Measurements from ENCODE around the gene ABO. TPM values are rescaled to one million over a fixed set of nuclear protein-coding genes. Genes with fewer than 3 reads are reported as not detected.

ABO gene
- total RNA-seq, 1 experiment from 2014 or later = 0.96 TPM

- Histone ChIP-seq H4K20me1 (ENCODE audit: insufficient read depth) (no peaks in the 10 kb centered on the region), H3K79me2 (ENCODE audit: low read depth) (no peaks in the 10 kb centered on the region), H3K4me1 (replicated peaks; ENCODE audit: insufficient read depth) (no peaks in the 10 kb centered on the region), H3F3A (ENCODE audit: insufficient read depth, low read depth) (no peaks in the 10 kb centered on the region; the same call in 1 of the 2 replicates), H3K9me2 (ENCODE audit: insufficient read depth) (no peaks in the 10 kb centered on the region), H3K9me3 (ENCODE audit: insufficient read depth, low read depth) (peaks cover 8% of the 10 kb centered on the region; the same call in 1 of the 2 replicates), H3K4me2 (no peak overlapping the region), H3K4me3 (no peak overlapping the region), H3K27ac (no peak overlapping the region), H3K36me3 (ENCODE audit: low read depth) (no peaks in the 10 kb centered on the region), H3K27me3 (ENCODE audit: insufficient read depth, low read depth) (peaks cover 76% of the 10 kb centered on the region), H2AFZ (no peak overlapping the region)
- no peak for DNase-seq
- CTCF ChIA-PET = no interaction called here
- no TSS peak for BruUV-seq (replicated peaks)
- POLR2A ChIA-PET (ENCODE audit: unreplicated experiment) = no interaction called here
- intact Hi-C loops (cut with micrococcal nuclease; ENCODE audit: unreplicated experiment) = no loop called here
- TF ChIP-seq CTCF (conservative IDR thresholded peaks at IDR 0.05) = no peak
- TF ChIP-seq EZH2 (IDR thresholded peaks at IDR 0.05; ENCODE audit: low read depth) = no peak
Measured at GRCh38 chr9:133294257-133294656, 19.3 kb upstream of the ABO start.

GRCh38 chr9:133290751-133291302 is 15.8 kb upstream of the ABO start:
- peaks cover 51% of the 10 kb centered on the region for H3K27me3 ChIP-seq (ENCODE audit: insufficient read depth, low read depth)
- H3K27ac ChIP-seq = no peak overlapping the region
- TF ChIP-seq CTCF (conservative IDR thresholded peaks at IDR 0.05) (no peak), EZH2 (IDR thresholded peaks at IDR 0.05; ENCODE audit: low read depth) (no peak)
- H2AFZ ChIP-seq = no peak overlapping the region
- no peak overlapping the region for H3K4me3 ChIP-seq
- no peaks in the 10 kb centered on the region for H3K4me1 ChIP-seq (replicated peaks; ENCODE audit: insufficient read depth)
- peaks cover 5% of the 10 kb centered on the region; the same call in 1 of the 2 replicates for H3F3A ChIP-seq (ENCODE audit: insufficient read depth, low read depth)
- intact Hi-C loops (cut with micrococcal nuclease; ENCODE audit: unreplicated experiment) = no loop called here
- no peaks in the 10 kb centered on the region for H3K36me3 ChIP-seq (ENCODE audit: low read depth)
- POLR2A ChIA-PET (ENCODE audit: unreplicated experiment) = no interaction called here
- H3K9me2 ChIP-seq (ENCODE audit: insufficient read depth) = no peaks in the 10 kb centered on the region
- no peak for DNase-seq
- CTCF ChIA-PET = no interaction called here
- no peaks in the 10 kb centered on the region for H4K20me1 ChIP-seq (ENCODE audit: insufficient read depth)
- H3K79me2 ChIP-seq (ENCODE audit: low read depth) = no peaks in the 10 kb centered on the region
- peaks cover 13% of the 10 kb centered on the region; the same call in 1 of the 2 replicates for H3K9me3 ChIP-seq (ENCODE audit: insufficient read depth, low read depth)
- no TSS peak for BruUV-seq (replicated peaks)
- H3K4me2 ChIP-seq = no peak overlapping the region

- H2AFZ ChIP-seq = no peak overlapping the region
- no peaks in the 10 kb centered on the region for H4K20me1 ChIP-seq (ENCODE audit: insufficient read depth)
- DNase-seq = no peak
- no TSS peak for BruUV-seq (replicated peaks)
- H3K4me2 ChIP-seq = no peak overlapping the region
- peaks cover 13% of the 10 kb centered on the region; the same call in 1 of the 2 replicates for H3K9me3 ChIP-seq (ENCODE audit: insufficient read depth, low read depth)
- intact Hi-C loops (cut with micrococcal nuclease; ENCODE audit: unreplicated experiment) = no loop called here
- H3K9me2 ChIP-seq (ENCODE audit: insufficient read depth) = no peaks in the 10 kb centered on the region
- CTCF ChIA-PET = interaction anchor here (0.7 to 1.0 kb wide), 2 partner anchors 48 to 347 kb away, joined by 5 to 6 read pairs; no protein-coding TSS in a partner anchor
- no peak overlapping the region for H3K4me3 ChIP-seq
- no peak for TF ChIP-seq CTCF (conservative IDR thresholded peaks at IDR 0.05)
- TF ChIP-seq EZH2 (IDR thresholded peaks at IDR 0.05; ENCODE audit: low read depth) = no peak
- no peaks in the 10 kb centered on the region for H3K36me3 ChIP-seq (ENCODE audit: low read depth)
- H3K27ac ChIP-seq = no peak overlapping the region
- peaks cover 25% of the 10 kb centered on the region for H3K27me3 ChIP-seq (ENCODE audit: insufficient read depth, low read depth)
- no peaks in the 10 kb centered on the region for H3K4me1 ChIP-seq (replicated peaks; ENCODE audit: insufficient read depth)
- POLR2A ChIA-PET (ENCODE audit: unreplicated experiment) = interaction anchor here (0.6 kb wide), 1 partner anchor 637 kb away, joined by 4 read pairs; no protein-coding TSS in a partner anchor
- peaks cover 5% of the 10 kb centered on the region; the same call in 1 of the 2 replicates for H3F3A ChIP-seq (ENCODE audit: insufficient read depth, low read depth)
- no peaks in the 10 kb centered on the region for H3K79me2 ChIP-seq (ENCODE audit: low read depth)
Measured at GRCh38 chr9:133286523-133286922, 11.5 kb upstream of the ABO start.
